BE2C (cell line): ENCODE measurements around the gene REV1.
"Not testable (repeated sequence)": the region's sequence is repeated elsewhere in the genome, so short reads cannot be mapped to it uniquely, and the experiment has no call there.

Source experiments
- DNase-seq: peaks from one replicate; pipeline ENCODE4 v3.0.0-alpha.2; 2020
- H3K27me3 ChIP-seq: fragments of 250-450 bp; sonication (Bioruptor Pico); 2 replicates; pipeline ENCODE4 v1.5.1; 2020; ENCODE audit warnings: mild to moderate bottlenecking
- H3K36me3 ChIP-seq: fragments of 250-450 bp; sonication (Bioruptor Pico); 2 replicates; pipeline ENCODE4 v1.5.1; 2020; ENCODE audit warnings: mild to moderate bottlenecking
- H3K4me1 ChIP-seq: fragments of 250-450 bp; sonication (Bioruptor Pico); 2 replicates; pipeline ENCODE4 v1.5.1; 2020
- H3K4me3 ChIP-seq: 2 replicates; pipeline ENCODE4 v1.5.1; 2011; ENCODE audit warnings: low read depth, low read length
- H3K9me3 ChIP-seq: fragments of 250-450 bp; sonication (Bioruptor Pico); 2 replicates; pipeline ENCODE4 v1.5.1; 2020
- CTCF ChIP-seq: IDR thresholded peaks from 2 replicates; pipeline ENCODE4 v1.5.1; 2012; ENCODE audit warnings: mild to moderate bottlenecking, low read depth, low read length

REV1 gene

DNA sequence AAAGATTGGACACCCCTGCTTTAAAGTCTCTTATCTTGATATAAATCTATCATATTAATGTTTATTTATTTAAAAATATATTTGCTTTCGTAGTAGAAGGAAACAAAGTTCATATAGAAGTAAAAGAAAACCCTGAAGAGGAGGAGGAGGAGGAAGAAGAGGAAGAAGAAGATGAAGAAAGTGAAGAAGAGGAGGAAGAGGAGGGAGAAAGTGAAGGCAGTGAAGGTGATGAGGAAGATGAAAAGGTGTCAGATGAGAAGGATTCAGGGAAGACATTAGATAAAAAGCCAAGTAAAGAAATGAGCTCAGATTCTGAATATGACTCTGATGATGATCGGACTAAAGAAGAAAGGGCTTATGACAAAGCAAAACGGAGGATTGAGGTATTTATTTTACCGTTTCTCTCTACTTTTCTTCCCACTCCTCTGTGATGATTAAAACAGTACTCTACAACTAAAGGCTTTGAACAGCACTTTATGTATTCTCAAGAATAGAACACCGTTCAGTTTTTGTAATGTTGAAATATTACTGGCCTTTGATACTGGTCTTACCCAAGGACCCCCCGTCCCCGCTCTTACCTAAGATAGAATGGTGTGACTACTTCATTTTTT lies 113.5 kb downstream of the REV1 start:
- Histone ChIP-seq H3K4me3 (no peak overlapping the region), H3K27me3 (no peaks in the 10 kb centered on the region), H3K9me3 (no peaks in the 10 kb centered on the region), H3K4me1 (no peaks in the 10 kb centered on the region), H3K36me3 (peaks cover 5% of the 10 kb centered on the region)
- no peak for TF ChIP-seq CTCF
- no peak for DNase-seq

- H3K4me3 ChIP-seq = no peak overlapping the region
- no peaks in the 10 kb centered on the region for H3K4me1 ChIP-seq
- H3K9me3 ChIP-seq = no peaks in the 10 kb centered on the region
- no peak for DNase-seq
- no peak for TF ChIP-seq CTCF
- no peaks in the 10 kb centered on the region for H3K27me3 ChIP-seq
- peaks cover 5% of the 10 kb centered on the region; the same call in 1 of the 2 replicates for H3K36me3 ChIP-seq
These were observed 115.1 kb downstream of the REV1 start for GRCh38 chr2:99374747-99375146.

- TF ChIP-seq CTCF = no peak
- DNase-seq = no peak
- Histone ChIP-seq H3K4me1 (no peaks in the 10 kb centered on the region), H3K4me3 (no peak overlapping the region), H3K36me3 (peaks cover 5% of the 10 kb centered on the region; the same call in 1 of the 2 replicates), H3K27me3 (no peaks in the 10 kb centered on the region), H3K9me3 (no peaks in the 10 kb centered on the region)
These were observed 116.7 kb downstream of the REV1 start for GRCh38 chr2:99373144-99373543.

GRCh38 chr2:99368854-99369253 lies 121.0 kb downstream of the REV1 start:
- H3K4me3 ChIP-seq, H3K27me3 ChIP-seq, H3K4me1 ChIP-seq, H3K9me3 ChIP-seq, DNase-seq: not testable (repeated sequence)
- peaks cover 12% of the 10 kb centered on the region for H3K36me3 ChIP-seq

DNA sequence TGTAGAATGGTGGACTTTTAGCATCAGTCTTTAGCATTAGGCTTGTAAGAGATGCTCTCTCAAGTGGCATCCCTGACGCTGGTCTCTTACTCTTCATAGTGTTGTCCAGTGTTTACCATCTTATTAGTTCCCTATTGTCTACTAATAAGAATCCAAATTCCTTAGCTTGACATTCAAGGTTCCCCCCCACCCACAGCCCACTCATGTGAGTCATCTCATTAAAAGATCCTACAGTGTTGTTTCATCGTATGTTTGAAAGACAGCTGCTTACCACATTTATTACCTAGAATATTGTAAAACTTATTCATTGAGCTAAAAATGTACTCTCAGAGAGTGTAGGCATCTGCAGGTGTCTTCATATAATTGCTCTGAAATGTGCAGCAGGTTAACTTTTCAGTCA lies 124.2 kb downstream of the REV1 start:
- H3K27me3 ChIP-seq = no peaks in the 10 kb centered on the region
- no peaks in the 10 kb centered on the region for H3K4me1 ChIP-seq
- no peaks in the 10 kb centered on the region for H3K9me3 ChIP-seq
- no peak overlapping the region for H3K4me3 ChIP-seq
- no peak for DNase-seq
- TF ChIP-seq CTCF = no peak
- H3K36me3 ChIP-seq = peaks cover 12% of the 10 kb centered on the region

DNA sequence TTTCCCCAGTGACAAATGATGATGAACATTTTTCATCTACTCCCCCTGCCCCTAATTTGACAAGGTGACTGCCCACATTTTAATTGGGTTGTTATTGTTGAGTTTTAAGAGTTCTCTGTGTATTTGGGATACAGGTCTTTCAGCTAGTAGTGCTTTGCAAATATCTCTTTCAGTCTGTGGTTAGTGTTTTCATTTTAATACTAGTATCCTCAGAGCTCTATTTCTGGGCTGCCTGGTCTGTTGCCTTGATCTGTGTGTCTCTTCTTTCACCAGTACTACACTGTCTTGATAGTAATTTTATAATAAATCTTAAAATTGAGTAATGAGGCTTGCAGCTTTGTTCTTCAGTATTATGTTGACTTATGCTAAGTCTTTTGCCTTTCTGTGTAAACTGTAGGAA lies 133.0 kb downstream of the REV1 start:
- Histone ChIP-seq H3K27me3 (no peaks in the 10 kb centered on the region), H3K9me3 (no peaks in the 10 kb centered on the region), H3K36me3 (no peaks in the 10 kb centered on the region), H3K4me3 (no peak overlapping the region), H3K4me1 (no peaks in the 10 kb centered on the region)
- no peak for DNase-seq
- TF ChIP-seq CTCF = no peak

DNA sequence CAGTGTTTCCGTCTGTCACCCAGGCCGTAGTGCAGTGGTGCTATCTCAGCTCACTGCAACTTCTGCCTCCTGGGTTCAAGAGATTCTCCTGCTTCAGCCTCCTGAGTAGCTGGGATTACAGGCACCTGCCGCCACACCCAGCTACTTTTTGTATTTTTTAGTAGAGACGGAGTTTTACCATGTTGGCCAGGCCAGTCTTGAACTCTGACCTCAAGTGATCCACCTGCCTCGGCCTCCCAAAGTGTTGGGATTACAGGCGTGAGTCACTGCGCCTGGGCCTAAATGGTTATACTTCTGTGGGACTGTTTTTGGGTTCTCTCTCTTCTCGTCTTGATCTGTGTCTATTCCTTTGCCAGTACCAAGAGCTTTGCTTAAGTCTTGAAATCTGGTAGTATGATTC lies 135.0 kb downstream of the REV1 start:
- DNase-seq = not testable (repeated sequence)

More for the DNA sequence above, 135.0 kb downstream of the REV1 start:
- not testable (repeated sequence) for H3K36me3 ChIP-seq, H3K4me1 ChIP-seq, H3K4me3 ChIP-seq, H3K9me3 ChIP-seq, H3K27me3 ChIP-seq
